ENCODE measurements around the gene REPS1.

REPS1 gene

DNA sequence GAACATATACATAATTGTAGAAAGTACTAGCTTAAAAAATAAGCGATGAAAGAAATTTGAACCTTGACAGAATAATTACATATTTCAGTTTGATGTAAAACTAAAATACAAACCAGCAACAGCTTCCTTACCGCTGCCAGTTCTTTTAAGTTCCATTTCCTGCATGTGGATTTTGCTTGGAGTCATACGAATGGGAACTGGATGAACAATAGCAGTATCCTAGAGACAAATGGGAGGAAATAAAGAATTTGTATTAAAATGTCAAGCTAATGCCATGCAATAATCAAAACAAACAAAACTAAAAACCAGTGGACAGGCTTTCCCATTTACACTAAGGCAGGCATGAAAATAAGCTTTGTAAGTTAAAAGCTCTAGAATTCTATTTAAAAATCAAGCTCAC lies 67.1 kb downstream of the REPS1 start:
- no peak for DNase-seq (ENCODE audit: low spot score)

DNA sequence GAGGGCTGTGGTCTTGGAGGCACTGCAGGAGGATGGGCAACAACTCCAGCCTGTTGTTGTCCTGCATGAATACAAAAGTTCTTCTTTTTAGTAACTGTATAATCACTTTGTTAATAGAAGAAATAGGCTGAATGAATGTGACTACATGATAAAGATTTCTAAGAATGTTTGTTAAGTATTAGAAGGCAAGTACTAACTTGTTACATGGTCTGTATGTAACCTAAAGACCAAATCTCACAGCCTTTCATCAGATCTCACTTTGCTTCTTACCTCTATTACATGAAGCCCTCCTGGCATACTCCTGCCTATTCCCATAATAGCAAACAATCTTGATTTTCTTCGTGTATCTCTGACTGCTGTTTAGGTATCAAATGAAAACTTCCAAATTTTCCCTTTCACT lies 73.4 kb downstream of the REPS1 start:
- DNase-seq (ENCODE audit: low spot score) = no peak

GRCh38 chr6:138912308-138912707 lies 75.7 kb downstream of the REPS1 start:
- DNase-seq (ENCODE audit: low spot score) = no peak

DNA sequence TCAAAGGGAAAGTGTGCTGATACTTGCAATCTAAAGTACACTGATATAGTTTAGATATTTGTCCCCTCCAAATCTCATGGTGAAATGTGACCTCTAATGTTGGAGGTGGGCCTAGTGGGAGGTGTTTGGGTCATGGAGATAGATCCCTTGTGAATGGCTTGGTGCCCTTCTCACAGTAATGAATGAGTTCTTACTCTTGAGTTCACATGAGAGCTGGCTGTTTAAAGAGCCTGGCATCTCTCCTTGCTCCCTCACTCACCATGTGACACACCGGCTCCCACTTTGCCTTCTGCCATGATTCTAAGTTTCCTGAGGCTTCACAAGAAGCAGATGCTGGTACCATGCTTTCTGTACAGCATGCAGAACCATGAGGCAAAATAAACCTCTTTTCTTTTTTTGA lies 78.1 kb downstream of the REPS1 start:
- no peak for DNase-seq (ENCODE audit: low spot score)

- no peak for DNase-seq (ENCODE audit: low spot score)
Observed at GRCh38 chr6:138909511-138909910, 78.5 kb downstream of the REPS1 start.

DNA sequence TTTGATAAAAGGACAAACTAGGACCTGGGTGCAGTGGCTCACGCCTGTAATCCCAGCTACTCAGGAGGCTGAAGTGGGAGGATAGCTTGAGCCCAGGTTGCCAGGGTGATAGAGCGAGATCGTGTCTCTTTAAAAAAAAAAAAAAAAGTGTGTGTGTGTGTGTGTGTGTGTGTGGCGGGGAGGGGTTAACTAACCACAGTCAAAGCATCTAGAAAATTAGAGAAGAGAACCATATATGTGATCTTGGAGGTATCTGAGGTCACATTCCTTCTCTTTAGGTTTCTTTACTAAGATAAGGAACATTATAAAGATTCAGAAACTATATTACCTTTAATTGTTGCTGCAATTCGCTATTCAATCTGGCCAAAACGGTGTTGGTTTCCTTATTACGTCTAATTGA lies 80.9 kb downstream of the REPS1 start:
- no peak for DNase-seq (ENCODE audit: low spot score)

- DNase-seq (ENCODE audit: low spot score) = no peak
Observed at GRCh38 chr6:138897031-138897430, 91.0 kb downstream of the REPS1 start.

GRCh38 chr6:138896104-138896756 lies 91.8 kb downstream of the REPS1 start:
- DNase-seq (ENCODE audit: low spot score) = no peak

- no peak for DNase-seq (ENCODE audit: low spot score)
Observed at GRCh38 chr6:138891255-138891986, 96.6 kb downstream of the REPS1 start.

DNA sequence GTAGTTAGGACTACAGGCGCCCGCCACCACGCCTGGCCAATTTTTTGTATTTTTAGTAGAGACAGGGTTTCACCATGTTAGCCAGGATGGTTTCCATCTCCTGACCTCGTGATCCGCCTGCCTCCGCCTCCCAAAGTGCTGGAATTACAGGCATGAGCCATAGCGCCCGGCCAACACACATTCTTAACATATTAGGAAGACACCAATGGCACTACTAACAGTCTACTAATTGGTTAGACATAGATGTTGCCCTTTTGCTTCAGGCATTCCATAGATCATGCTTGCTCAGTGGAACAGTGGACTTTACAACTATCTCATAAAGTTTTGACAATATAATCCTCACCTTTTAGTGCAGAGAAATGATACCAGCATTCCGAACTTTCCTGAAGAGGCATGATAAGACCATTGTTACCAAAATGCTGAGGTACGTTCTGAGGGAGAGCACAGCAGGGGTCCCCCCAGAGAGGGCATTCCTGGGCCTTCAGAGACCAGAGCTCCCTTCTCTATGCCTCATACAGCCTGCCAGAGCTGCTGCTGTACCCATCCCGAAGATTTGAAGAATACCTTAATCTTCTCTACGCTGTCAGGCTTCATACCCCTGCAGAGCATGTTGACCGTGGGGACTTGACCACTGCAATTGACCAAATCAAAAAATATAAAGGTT lies 102.8 kb downstream of the REPS1 start:
- no peak for DNase-seq (ENCODE audit: low spot score)

DNA sequence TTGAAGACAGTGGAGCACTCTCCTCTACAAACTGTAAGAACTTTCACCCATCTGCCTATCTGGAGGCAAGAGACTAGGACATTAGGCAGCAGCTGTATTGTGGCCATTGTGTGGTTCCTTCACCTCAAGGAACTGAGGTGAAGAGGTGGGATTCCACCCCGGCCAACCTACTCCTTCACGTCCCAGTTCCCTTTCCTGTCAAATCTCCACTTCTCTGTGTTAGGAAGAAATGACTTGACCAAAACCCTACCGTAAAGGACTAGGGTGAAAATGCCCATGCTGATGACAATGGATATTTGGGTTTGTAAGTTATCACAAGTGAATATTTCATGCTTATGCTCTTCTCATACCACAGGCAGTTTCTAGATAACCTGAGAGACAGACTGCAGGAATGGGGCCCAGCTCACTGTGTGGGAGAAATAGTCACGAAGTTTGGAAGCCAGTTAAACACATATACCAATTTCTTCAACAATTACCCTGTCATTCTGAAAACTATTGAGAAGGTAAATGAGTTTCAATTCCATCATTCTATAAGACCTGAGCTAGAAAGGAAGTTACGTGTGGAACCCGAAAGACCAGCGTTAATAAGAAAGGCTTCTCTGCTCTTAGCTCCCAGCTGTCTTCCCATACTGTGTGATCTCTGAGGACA lies 105.6 kb downstream of the REPS1 start:
- no peak for DNase-seq (ENCODE audit: low spot score)

DNA sequence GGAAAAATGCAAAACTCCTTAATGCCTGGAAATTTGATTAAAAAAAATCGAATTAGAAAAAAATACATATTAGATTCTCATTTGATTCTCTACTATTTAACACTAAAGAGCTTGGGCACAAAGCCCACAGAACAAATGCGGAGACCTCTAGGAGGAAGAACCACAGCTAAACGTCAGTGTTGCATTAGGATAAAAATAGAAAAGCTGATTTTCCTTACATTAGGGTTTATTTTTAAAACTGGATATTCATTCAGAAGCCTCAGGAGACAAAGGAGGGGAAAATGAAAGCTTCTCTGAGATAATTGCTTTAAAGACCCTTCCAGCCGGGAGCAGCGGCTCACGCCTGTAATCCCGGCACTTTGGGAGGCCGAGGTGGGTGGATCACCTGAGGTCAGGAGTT lies 114.9 kb downstream of the REPS1 start:
- no peak for DNase-seq (ENCODE audit: low spot score)

DNA sequence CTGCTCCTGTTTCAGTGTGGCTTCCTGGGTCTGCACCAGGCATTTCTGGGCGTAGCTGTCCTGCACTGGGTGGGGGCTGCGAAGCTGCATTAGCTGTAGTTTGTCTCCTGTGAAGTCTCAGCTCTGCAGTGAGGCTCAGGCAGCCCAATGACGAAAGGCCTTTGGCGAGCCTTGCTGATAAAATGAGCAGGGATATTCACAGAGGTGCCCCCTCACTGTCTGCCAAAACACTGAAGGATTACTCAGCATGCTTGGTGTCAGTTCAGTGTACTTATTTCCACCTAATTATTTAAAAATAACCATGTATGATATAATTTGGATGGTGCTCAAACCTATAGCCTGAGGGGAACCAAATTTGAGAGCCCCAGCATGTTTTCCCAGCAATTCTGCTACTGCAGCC lies 118.7 kb downstream of the REPS1 start:
- no peak for DNase-seq (ENCODE audit: low spot score)

DNA sequence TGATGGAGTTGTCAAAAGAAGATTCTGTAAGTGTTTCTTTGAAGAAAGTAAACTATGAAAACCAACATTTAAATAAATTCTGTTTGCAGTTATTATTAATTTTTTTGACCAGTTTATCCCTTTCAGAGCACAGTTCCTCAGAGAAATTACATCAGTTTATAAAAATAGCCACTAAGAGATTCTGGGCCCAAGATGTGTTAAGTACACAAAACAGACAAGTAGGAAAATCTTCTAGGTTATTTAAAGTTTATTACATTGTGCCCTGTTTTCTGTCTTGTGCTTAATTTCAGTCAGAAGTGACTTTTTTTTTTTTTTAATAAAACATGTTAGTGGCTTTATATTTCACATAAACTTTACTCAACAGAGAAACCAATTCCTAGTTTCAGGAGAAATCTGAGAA lies 119.9 kb downstream of the REPS1 start:
- no peak for DNase-seq (ENCODE audit: low spot score)

GRCh38 chr6:138865480-138866109 lies 122.5 kb downstream of the REPS1 start:
- DNase-seq (ENCODE audit: low spot score) = no peak

DNA sequence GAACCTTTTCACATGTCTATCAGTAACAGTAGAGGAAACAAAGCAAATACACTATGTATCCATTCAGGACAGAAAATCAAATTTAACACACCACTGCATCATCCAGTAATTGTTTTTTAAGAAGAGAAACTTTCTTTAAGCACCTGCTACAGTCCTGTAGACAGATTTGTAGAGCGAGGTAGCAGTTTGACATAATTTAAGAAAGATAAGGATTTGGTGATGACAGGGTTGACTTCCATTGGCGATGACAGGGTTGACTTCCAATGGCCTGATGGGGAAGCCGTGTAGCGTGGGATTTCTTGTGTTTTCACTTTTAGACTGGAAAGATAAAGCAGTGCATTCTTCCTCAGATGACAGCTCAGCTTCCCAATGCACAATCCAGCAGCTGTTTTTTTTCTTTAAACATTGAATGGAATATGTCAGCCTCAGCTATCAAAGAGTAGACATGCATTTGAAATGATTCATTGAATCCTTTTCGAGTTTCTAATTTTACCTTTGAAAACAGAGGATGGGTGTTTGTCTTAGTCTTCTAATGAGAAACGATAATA lies 123.6 kb downstream of the REPS1 start:
- no peak for DNase-seq (ENCODE audit: low spot score)

DNA sequence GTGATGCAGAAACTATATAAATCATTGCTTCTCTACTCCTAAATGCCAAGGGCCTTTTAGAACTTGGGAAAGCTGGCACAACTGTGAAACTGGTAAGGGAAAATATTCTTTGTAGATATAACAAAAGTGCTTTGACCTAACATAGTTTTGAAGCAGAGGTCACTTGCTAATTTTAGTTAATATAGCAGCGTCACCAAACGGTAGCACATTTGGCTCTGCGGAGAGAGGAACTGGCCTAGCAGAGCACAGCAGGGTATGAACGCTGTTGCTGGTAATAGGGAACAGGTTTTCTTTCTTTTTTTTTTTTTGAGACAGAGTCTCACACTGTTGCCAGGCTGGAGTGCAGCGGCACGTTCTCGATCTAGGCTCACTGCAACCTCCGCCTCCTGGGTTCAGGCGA lies 124.7 kb downstream of the REPS1 start:
- no peak for DNase-seq (ENCODE audit: low spot score)

DNA sequence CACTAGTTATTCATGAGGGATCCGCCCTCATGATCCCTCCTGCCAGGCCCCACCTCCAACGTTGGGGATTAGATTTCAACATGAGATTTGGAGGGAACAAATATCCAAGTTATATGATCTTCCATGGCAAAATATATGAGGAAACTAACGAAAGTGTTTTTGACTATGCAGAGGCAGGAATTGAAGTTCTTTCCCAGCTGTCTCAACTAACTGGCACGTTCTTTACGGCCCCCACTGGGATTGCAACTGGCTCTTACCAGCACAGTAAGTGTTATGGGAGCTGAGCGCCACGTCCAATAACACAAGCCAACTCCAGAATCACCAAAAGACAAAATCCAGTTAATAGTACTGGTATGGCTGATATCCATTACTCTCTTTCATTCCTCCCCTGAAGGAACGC lies 125.6 kb downstream of the REPS1 start:
- no peak for DNase-seq (ENCODE audit: low spot score)

GRCh38 chr6:138857775-138858174 lies 130.3 kb downstream of the REPS1 start:
- DNase-seq (ENCODE audit: low spot score) = no peak

DNA sequence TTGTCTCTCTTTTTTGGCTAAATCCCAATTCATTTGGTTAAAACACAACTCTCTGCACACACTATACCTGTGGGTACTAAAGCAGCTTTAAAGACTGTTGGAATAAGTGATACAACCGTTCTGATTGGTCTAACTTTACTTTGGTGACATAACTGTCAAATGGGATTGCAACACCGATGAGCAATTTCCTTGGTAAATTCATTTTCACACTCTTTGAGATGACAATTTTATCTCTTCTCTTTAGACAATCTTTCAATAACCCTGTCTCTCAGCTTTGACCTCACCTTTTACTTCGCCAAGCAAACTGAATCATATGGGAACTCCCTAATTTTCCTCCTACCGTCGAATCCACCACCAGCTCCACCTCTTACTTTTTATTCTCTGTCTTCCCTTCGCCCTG lies 131.4 kb downstream of the REPS1 start:
- DNase-seq (ENCODE audit: low spot score) = no peak
